HG03469 (cell line): ENCODE data around the gene RAMACL.
"Not testable (repeated sequence)": the region's sequence is repeated elsewhere in the genome, so short reads cannot be mapped to it uniquely, and the experiment has no call there.

ENCODE experiments used
- ATAC-seq: cut with Tn5 transposase; IDR thresholded peaks from one replicate; pipeline ENCODE4 v1.9.1; 2021; ENCODE audit warnings: mild to moderate bottlenecking, moderate library complexity, moderate number of reproducible peaks; ENCODE audit not compliant: unreplicated experiment

RAMACL gene

GRCh38 chr6:166586424-166587156 is at the start of gene RAMACL:
Gene RAMACL, minus strand, starts transcription at chr6:166586678. Its CDS starts 201 bp downstream, at chr6:166586477.
- ATAC-seq = peak; percentile 75

- no peak for ATAC-seq
Measured at GRCh38 chr6:166635013-166635970, 48.8 kb upstream of the RAMACL start.

GRCh38 chr6:166634581-166634980 is 48.1 kb upstream of the RAMACL start:
- ATAC-seq = not testable (repeated sequence)

- ATAC-seq = no peak
Measured at GRCh38 chr6:166633732-166634535, 47.5 kb upstream of the RAMACL start.

GRCh38 chr6:166632731-166633130 is 46.3 kb upstream of the RAMACL start:
- ATAC-seq = no peak

- ATAC-seq = no peak
Measured at GRCh38 chr6:166630462-166630861, 44.0 kb upstream of the RAMACL start.

GRCh38 chr6:166629628-166630027 is 43.1 kb upstream of the RAMACL start:
- no peak for ATAC-seq

- ATAC-seq = peak; percentile 20
Measured at GRCh38 chr6:166627875-166628801, 41.7 kb upstream of the RAMACL start.

- peak; percentile 82 for ATAC-seq
Measured at GRCh38 chr6:166627033-166627874, 40.8 kb upstream of the RAMACL start, which contains the start of gene RPS6KA2. Gene RPS6KA2, minus strand, starts transcription at chr6:166627251. Its CDS starts 232 bp downstream, at chr6:166627019.

GRCh38 chr6:166626177-166627032 is 39.9 kb upstream of the RAMACL start:
- ATAC-seq = no peak

GRCh38 chr6:166625356-166625755 is 38.9 kb upstream of the RAMACL start:
- ATAC-seq = no peak

- ATAC-seq = no peak
Measured at GRCh38 chr6:166624275-166624674, 37.8 kb upstream of the RAMACL start.

- no peak for ATAC-seq
Measured at GRCh38 chr6:166623318-166623717, 36.8 kb upstream of the RAMACL start.

GRCh38 chr6:166621114-166621540 is 34.6 kb upstream of the RAMACL start:
- ATAC-seq = no peak

GRCh38 chr6:166620478-166621113 is 34.1 kb upstream of the RAMACL start:
- ATAC-seq = no peak

GRCh38 chr6:166619912-166620311 is 33.4 kb upstream of the RAMACL start:
- ATAC-seq = no peak
